NCI-H345 treated with DMSO at 0.1 percent for 48 hours (cell line): ENCODE measurements around the gene TCF20.

Source experiments
- DNase-seq: peaks from one replicate; lab custom pipeline; 2025; ENCODE audit not compliant: unreplicated experiment; lab: John Stamatoyannopoulos, UW

TCF20 gene

GRCh38 chr22:42300259-42301076, 30.0 kb upstream of the TCF20 start:
- DNase-seq = no peak

GRCh38 chr22:42299586-42300258, 29.3 kb upstream of the TCF20 start:
- no peak for DNase-seq

- no peak for DNase-seq
Measured at GRCh38 chr22:42298746-42299145, 28.3 kb upstream of the TCF20 start.

GRCh38 chr22:42297778-42298177, 27.3 kb upstream of the TCF20 start:
- DNase-seq = no peak

GRCh38 chr22:42296883-42297282, 26.4 kb upstream of the TCF20 start:
- DNase-seq = no peak

GRCh38 chr22:42296381-42296853, 26.0 kb upstream of the TCF20 start:
- DNase-seq = peak; percentile 72

GRCh38 chr22:42294034-42294985, 23.9 kb upstream of the TCF20 start:
- DNase-seq = peak; percentile 44

GRCh38 chr22:42292732-42293520, 22.5 kb upstream of the TCF20 start:
- DNase-seq = no peak

- DNase-seq = no peak
Measured at GRCh38 chr22:42291287-42291686, 20.8 kb upstream of the TCF20 start.

- no peak for DNase-seq
Measured at GRCh38 chr22:42289671-42290541, 19.5 kb upstream of the TCF20 start.

- DNase-seq = no peak
Measured at GRCh38 chr22:42288791-42289190, 18.3 kb upstream of the TCF20 start.

GRCh38 chr22:42287174-42287890, 16.9 kb upstream of the TCF20 start:
- DNase-seq = no peak

GRCh38 chr22:42286205-42286604, 15.8 kb upstream of the TCF20 start:
- DNase-seq = no peak

- DNase-seq = no peak
Measured at GRCh38 chr22:42285604-42286003, 15.2 kb upstream of the TCF20 start.

- DNase-seq = no peak
Measured at GRCh38 chr22:42284643-42285181, 14.3 kb upstream of the TCF20 start.

GRCh38 chr22:42284202-42284591, 13.7 kb upstream of the TCF20 start:
- no peak for DNase-seq

GRCh38 chr22:42283278-42284201, 13.1 kb upstream of the TCF20 start:
- DNase-seq = no peak

GRCh38 chr22:42282943-42283277, 12.5 kb upstream of the TCF20 start:
- no peak for DNase-seq
